ENCODE results near the gene LIPG.
"Not testable (repeated sequence)": the region's sequence is repeated elsewhere in the genome, so short reads cannot be mapped to it uniquely, and the experiment has no call there.

The LIPG gene

GRCh38 chr18:49561289-49562193 is at the start of gene LIPG:
Gene LIPG (plus strand): TSS chr18:49562057. CDS start chr18:49562309, 252 bp downstream.
- DNase-seq = peak; percentile 63

GRCh38 chr18:49512876-49513275 is 49.0 kb upstream of the LIPG start:
- DNase-seq = not testable (repeated sequence)

- DNase-seq = no peak
These were observed 47.3 kb upstream of the LIPG start for GRCh38 chr18:49514577-49514976.

- not testable (repeated sequence) for DNase-seq
These were observed 46.9 kb upstream of the LIPG start for GRCh38 chr18:49515003-49515402.

GRCh38 chr18:49515516-49515915 is 46.3 kb upstream of the LIPG start:
- DNase-seq = no peak

- no peak for DNase-seq
These were observed 44.4 kb upstream of the LIPG start for GRCh38 chr18:49517483-49517882.

- no peak for DNase-seq
These were observed 42.5 kb upstream of the LIPG start for GRCh38 chr18:49519101-49519971.

- DNase-seq = no peak
These were observed 41.2 kb upstream of the LIPG start for GRCh38 chr18:49520661-49521145.

- DNase-seq = no peak
These were observed 40.5 kb upstream of the LIPG start for GRCh38 chr18:49521216-49521835.

GRCh38 chr18:49523580-49524093 is 38.2 kb upstream of the LIPG start:
- DNase-seq = not testable (repeated sequence)

- no peak for DNase-seq
These were observed 37.5 kb upstream of the LIPG start for GRCh38 chr18:49524349-49524748.

- no peak for DNase-seq
These were observed 36.9 kb upstream of the LIPG start for GRCh38 chr18:49524951-49525350.

GRCh38 chr18:49525981-49526380 is 35.9 kb upstream of the LIPG start:
- no peak for DNase-seq

- DNase-seq = no peak
These were observed 34.1 kb upstream of the LIPG start for GRCh38 chr18:49527631-49528327.

GRCh38 chr18:49529596-49529995 is 32.3 kb upstream of the LIPG start:
- no peak for DNase-seq

- DNase-seq = no peak
These were observed 30.1 kb upstream of the LIPG start for GRCh38 chr18:49531678-49532153.

GRCh38 chr18:49534846-49535601 is 26.8 kb upstream of the LIPG start:
- DNase-seq = no peak

- DNase-seq = no peak
These were observed 24.5 kb upstream of the LIPG start for GRCh38 chr18:49537232-49537896.

GRCh38 chr18:49544362-49544761 is 17.5 kb upstream of the LIPG start:
- no peak for DNase-seq

- no peak for DNase-seq
These were observed 15.6 kb upstream of the LIPG start for GRCh38 chr18:49546278-49546677.
